PC-3 (cell line): ENCODE measurements around the gene ADD3. TPM values are rescaled to one million over a fixed set of nuclear protein-coding genes. Genes with fewer than 3 reads are reported as not detected.
A peak's percentile ranks its signal among the peaks of the same experiment; 100 is the strongest.

Source experiments
- ATAC-seq: fragments of 200-7000 bp; cut with Tn5 transposase; 2 replicates; pipeline ENCODE4 v1.9.1; 2020; ENCODE audit warnings: mild to moderate bottlenecking, moderate library complexity
- BruUV-seq: library from RNA; stranded (reverse); fragments of 400-500 nt; replicated peaks from 2 replicates; lab custom pipeline; 2021; lab: Mats Ljungman, UMichigan
- CTCF ChIA-PET: fragments of 300-600 bp; sonication (Branson Sonifier 250); formaldehyde crosslinking; loops from one replicate; lab custom pipeline; 2022; ENCODE audit warnings: antibody characterized with exemption; lab: Charles Lee
- POLR2A ChIA-PET: fragments of 300-600 bp; sonication (Branson Sonifier 250); formaldehyde crosslinking; loops from one replicate; lab custom pipeline; 2022; ENCODE audit warnings: antibody characterized with exemption; ENCODE audit not compliant: unreplicated experiment; lab: Charles Lee
- DNase-seq: peaks from one replicate; pipeline ENCODE4 v3.0.0-alpha.2; 2015
- H2AFZ ChIP-seq: fragments of 300-600 bp; sonication (generic); 2 replicates; pipeline ENCODE4 v1.6.0; 2016; ENCODE audit warnings: antibody characterized with exemption, low read length
- H3F3A ChIP-seq: fragments of 300-600 bp; sonication (generic); one replicate; pipeline ENCODE4 v1.6.0; 2017; ENCODE audit warnings: antibody characterized with exemption, low read length, control low read depth, mild to moderate bottlenecking; ENCODE audit not compliant: unreplicated experiment
- H3K27ac ChIP-seq: fragments of 300-600 bp; sonication (generic); 2 replicates; pipeline ENCODE4 v1.5.1; 2016; ENCODE audit warnings: mild to moderate bottlenecking, low read length
- H3K27me3 ChIP-seq: fragments of 300-600 bp; sonication (generic); 2 replicates; pipeline ENCODE4 v1.6.1; 2016; ENCODE audit warnings: low read length, mixed read lengths
- H3K36me3 ChIP-seq: fragments of 300-600 bp; sonication (generic); 2 replicates; pipeline ENCODE4 v1.6.1; 2016; ENCODE audit warnings: low read depth, mixed run types, low read length, mixed read lengths
- H3K4me1 ChIP-seq: fragments of 300-600 bp; sonication (generic); 2 replicates; pipeline ENCODE4 v1.5.1; 2016; ENCODE audit warnings: low read length; ENCODE audit not compliant: insufficient read depth
- H3K4me2 ChIP-seq: fragments of 300-600 bp; sonication (generic); 2 replicates; pipeline ENCODE4 v1.6.0; 2016; ENCODE audit warnings: low read length
- H3K4me3 ChIP-seq: fragments of 300-600 bp; sonication (generic); 2 replicates; pipeline ENCODE4 v1.5.1; 2016; ENCODE audit warnings: mild to moderate bottlenecking, low read length, mixed read lengths
- H3K79me2 ChIP-seq: fragments of 300-600 bp; sonication (generic); 2 replicates; pipeline ENCODE4 v1.6.1; 2017; ENCODE audit warnings: low read length, mixed read lengths
- H3K9ac ChIP-seq: fragments of 300-600 bp; sonication (generic); 2 replicates; pipeline ENCODE4 v1.6.0; 2016; ENCODE audit warnings: mild to moderate bottlenecking, low read length
- H3K9me2 ChIP-seq: fragments of 300-600 bp; sonication (generic); replicated peaks from 2 replicates; pipeline ENCODE4 v1.6.1; 2016; ENCODE audit warnings: mixed run types, low read length, mixed read lengths
- H3K9me3 ChIP-seq: fragments of 300-600 bp; sonication (generic); 2 replicates; pipeline ENCODE4 v1.6.1; 2016; ENCODE audit warnings: low read length, mixed read lengths
- H4K20me1 ChIP-seq: fragments of 300-600 bp; sonication (generic); 2 replicates; pipeline ENCODE4 v1.6.1; 2016; ENCODE audit warnings: low read length, mixed read lengths
- EZH2 ChIP-seq: fragments of 300-600 bp; sonication (generic); IDR thresholded peaks from one replicate; pipeline ENCODE4 v1.6.1; 2017; ENCODE audit warnings: antibody characterized with exemption, mild to moderate bottlenecking, low read length; ENCODE audit not compliant: unreplicated experiment
- EZH2phosphoT487 ChIP-seq: fragments of 300-600 bp; sonication (generic); IDR thresholded peaks from 2 replicates; pipeline ENCODE4 v1.6.1; 2018; ENCODE audit warnings: mild to moderate bottlenecking, antibody characterized with exemption, low read length, borderline replicate concordance
- intact Hi-C: fragments of 100-400 bp; cut with micrococcal nuclease; formaldehyde crosslinking; loops from 2 replicates; pipeline ENCODE4 v1.9.0; 2023
- total RNA-seq: library from RNA; depleted of rRNA; stranded (reverse); fragments of >200 nt; gene quantifications from 2 replicates; pipeline ENCODE4 v1.2.3, GENCODE V29; 2014
- TF ChIP-seq, protein P1 (sequence below): fragments of 300-600 bp; sonication (generic); conservative IDR thresholded peaks from 2 replicates; pipeline ENCODE4 v1.5.1; 2017; ENCODE audit warnings: antibody characterized with exemption, low read depth, mild to moderate bottlenecking, low read length

The ADD3 gene
- total RNA-seq, 1 experiment from 2014 or later, result 25.7 TPM

DNA sequence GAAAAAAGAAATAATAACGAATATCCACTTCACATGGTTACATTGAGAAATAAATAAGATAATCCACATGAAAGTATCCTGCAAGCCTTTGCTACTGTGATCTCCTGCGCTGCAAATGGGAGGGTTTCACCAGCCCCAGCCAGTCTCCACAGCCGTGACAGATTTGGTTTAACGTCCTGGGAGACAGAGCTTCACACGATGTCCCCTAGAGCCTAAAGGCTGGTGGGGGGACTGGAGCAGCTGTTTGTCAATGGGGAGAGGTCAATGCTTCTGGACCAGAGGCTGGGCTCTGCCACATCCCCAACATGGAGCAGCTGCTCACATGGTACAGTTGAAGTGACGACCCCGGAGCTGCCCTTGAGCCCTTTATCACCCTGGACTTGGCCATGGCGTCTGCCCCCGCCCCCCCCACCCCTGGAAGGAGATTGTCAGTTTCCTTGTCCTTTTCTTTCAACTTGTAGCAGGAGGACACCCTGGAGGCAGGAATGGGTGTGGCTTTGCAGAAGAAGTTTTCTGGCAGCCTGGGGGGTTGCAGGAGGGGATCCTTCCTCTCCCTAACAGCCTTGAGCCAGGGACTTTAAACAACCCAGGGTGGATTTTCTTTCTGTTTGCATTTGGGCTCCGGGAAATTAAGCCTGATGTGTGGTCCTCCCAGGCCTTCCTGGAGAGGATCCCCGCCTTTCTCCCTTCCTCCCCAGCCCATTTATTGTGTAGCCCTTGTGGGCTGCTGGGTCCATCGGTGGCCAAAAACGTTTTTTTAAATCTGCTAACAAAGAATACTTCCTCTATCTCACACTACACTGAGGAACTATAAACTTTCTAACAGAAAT, 162.6 kb downstream of the ADD3 start:
- H3F3A ChIP-seq, result no peaks in the 10 kb centered on the region

DNA sequence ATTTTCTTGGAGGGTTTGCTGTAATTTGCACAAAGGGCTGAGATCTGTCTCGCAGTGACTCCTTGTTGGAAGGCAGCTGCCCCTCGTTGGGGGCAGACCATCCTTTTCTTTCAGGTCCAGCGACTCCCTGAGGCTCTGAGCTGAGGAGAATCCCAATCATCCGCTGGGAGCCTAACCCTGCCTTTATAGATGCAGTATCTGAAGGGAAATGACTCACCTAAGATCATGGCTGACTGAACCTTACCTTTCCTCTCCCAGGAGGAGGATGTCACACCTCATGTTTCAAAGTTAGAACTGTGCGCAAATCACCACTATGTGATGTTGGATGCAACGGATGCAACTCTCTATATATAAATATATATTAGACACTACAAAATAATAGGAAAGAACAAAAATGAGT, 163.2 kb downstream of the ADD3 start:
- POLR2A ChIA-PET, result no interaction called here
- BruUV-seq, result no TSS peak
- ATAC-seq, result peak; percentile 88
- peak; percentile 67 for DNase-seq
- Histone ChIP-seq H3K27ac (no peak overlapping the region), H3K36me3 (no peaks in the 10 kb centered on the region), H3K9me3 (no peaks in the 10 kb centered on the region), H3K79me2 (no peaks in the 10 kb centered on the region), H3K9me2 (no peaks in the 10 kb centered on the region), H3K4me2 (peak overlapping the region; percentile 51), H3K4me1 (peaks cover 20% of the 10 kb centered on the region), H3K27me3 (no peaks in the 10 kb centered on the region), H2AFZ (no peak overlapping the region), H4K20me1 (no peaks in the 10 kb centered on the region), H3K9ac (no peak overlapping the region), H3K4me3 (no peak overlapping the region), H3F3A (no peaks in the 10 kb centered on the region)
- intact Hi-C loops, result loop anchor here (5.0 kb wide), 1 partner anchor 36 kb away; the partner anchor contains the start of gene MXI1
- TF ChIP-seq EZH2 (no peak), EZH2phosphoT487 (no peak)
- TF ChIP-seq, protein P1, sequence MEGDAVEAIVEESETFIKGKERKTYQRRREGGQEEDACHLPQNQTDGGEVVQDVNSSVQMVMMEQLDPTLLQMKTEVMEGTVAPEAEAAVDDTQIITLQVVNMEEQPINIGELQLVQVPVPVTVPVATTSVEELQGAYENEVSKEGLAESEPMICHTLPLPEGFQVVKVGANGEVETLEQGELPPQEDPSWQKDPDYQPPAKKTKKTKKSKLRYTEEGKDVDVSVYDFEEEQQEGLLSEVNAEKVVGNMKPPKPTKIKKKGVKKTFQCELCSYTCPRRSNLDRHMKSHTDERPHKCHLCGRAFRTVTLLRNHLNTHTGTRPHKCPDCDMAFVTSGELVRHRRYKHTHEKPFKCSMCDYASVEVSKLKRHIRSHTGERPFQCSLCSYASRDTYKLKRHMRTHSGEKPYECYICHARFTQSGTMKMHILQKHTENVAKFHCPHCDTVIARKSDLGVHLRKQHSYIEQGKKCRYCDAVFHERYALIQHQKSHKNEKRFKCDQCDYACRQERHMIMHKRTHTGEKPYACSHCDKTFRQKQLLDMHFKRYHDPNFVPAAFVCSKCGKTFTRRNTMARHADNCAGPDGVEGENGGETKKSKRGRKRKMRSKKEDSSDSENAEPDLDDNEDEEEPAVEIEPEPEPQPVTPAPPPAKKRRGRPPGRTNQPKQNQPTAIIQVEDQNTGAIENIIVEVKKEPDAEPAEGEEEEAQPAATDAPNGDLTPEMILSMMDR, result no peak
- CTCF ChIA-PET, result no interaction called here

More for the DNA sequence above, 162.6 kb downstream of the ADD3 start:
- Histone ChIP-seq H4K20me1 (no peaks in the 10 kb centered on the region), H3K36me3 (no peaks in the 10 kb centered on the region), H3K27me3 (no peaks in the 10 kb centered on the region), H3K9me3 (no peaks in the 10 kb centered on the region), H3K9ac (no peak overlapping the region), H2AFZ (no peak overlapping the region), H3K79me2 (no peaks in the 10 kb centered on the region), H3K27ac (no peak overlapping the region), H3K4me3 (no peak overlapping the region), H3K4me2 (peak overlapping the region; percentile 51), H3K9me2 (no peaks in the 10 kb centered on the region), H3K4me1 (peaks cover 20% of the 10 kb centered on the region)
- intact Hi-C loops, result loop anchor here (5.0 kb wide), 1 partner anchor 37 kb away; the partner anchor contains the start of gene MXI1
- ATAC-seq (no peak; the same call in 1 of the 2 replicates), DNase-seq (no peak)
- ChIA-PET POLR2A (no interaction called here), CTCF (no interaction called here)
- TF ChIP-seq, protein P1, result no peak
- TF ChIP-seq EZH2 (no peak), EZH2phosphoT487 (no peak)
- no TSS peak for BruUV-seq

DNA sequence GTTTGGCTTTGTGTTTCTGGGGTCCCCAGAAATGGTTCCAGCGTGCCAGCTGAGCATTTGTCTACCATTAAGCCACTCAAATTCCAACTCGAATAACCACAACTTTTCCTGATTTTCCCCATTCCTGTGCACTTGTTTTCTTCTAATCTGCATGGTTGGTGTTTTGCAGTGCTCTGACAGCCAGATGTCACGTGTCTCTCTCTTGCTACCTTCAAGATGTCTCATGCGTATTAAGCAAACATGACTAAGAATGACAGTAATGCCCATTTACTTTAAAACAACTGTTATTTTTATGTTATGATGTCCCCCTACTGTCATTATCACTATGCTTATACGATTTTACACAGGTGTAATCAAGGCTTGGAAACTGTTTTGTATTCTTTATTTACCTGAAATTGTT, 164.4 kb downstream of the ADD3 start:
- H3K27ac ChIP-seq, result no peak overlapping the region
- H2AFZ ChIP-seq, result no peak overlapping the region
- no peaks in the 10 kb centered on the region for H3K27me3 ChIP-seq
- DNase-seq (peak; percentile 74), ATAC-seq (peak; percentile 71)
- peaks cover 20% of the 10 kb centered on the region for H3K4me1 ChIP-seq
- CTCF ChIA-PET, result no interaction called here
- H3K9me2 ChIP-seq, result no peaks in the 10 kb centered on the region
- H3K9me3 ChIP-seq, result no peaks in the 10 kb centered on the region
- no peak overlapping the region for H3K4me3 ChIP-seq
- TF ChIP-seq EZH2phosphoT487, result no peak
- TF ChIP-seq EZH2, result no peak
- TF ChIP-seq, protein P1, result no peak
- H4K20me1 ChIP-seq, result no peaks in the 10 kb centered on the region
- BruUV-seq, result no TSS peak
- H3K9ac ChIP-seq, result no peak overlapping the region
- POLR2A ChIA-PET, result no interaction called here
- intact Hi-C loops, result loop anchor here (5.0 kb wide), 1 partner anchor 35 kb away; the partner anchor contains the start of gene MXI1
- no peaks in the 10 kb centered on the region for H3F3A ChIP-seq
- H3K4me2 ChIP-seq, result 0 out of 2 replicates have a peak overlapping the region, but pooled peaks have one; percentile 18
- no peaks in the 10 kb centered on the region for H3K36me3 ChIP-seq
- H3K79me2 ChIP-seq, result no peaks in the 10 kb centered on the region
